Progenitor cell of endocrine pancreas (in vitro differentiated cells): Measurements from ENCODE around the gene RAD18. TPM values are rescaled to one million over a fixed set of nuclear protein-coding genes. Genes with fewer than 3 reads are reported as not detected.

Experiments used
- DNase-seq: peaks from one replicate; pipeline ENCODE4 v3.0.0; 2021; ENCODE audit warnings: low spot score; ENCODE audit not compliant: unreplicated experiment
- H3K27ac Mint-ChIP-seq: 2 replicates; pipeline ENCODE4 v1.8.0; 2021; ENCODE audit warnings: mild to moderate bottlenecking, moderate library complexity, mixed read lengths
- H3K27me3 Mint-ChIP-seq: 2 replicates; pipeline ENCODE4 v1.8.0; 2021; ENCODE audit warnings: mixed read lengths
- H3K36me3 Mint-ChIP-seq: 2 replicates; pipeline ENCODE4 v1.8.0; 2022; ENCODE audit warnings: mixed read lengths; ENCODE audit not compliant: insufficient read depth
- H3K4me1 Mint-ChIP-seq: 2 replicates; pipeline ENCODE4 v1.8.0; 2021; ENCODE audit warnings: low read depth, mixed read lengths
- H3K4me3 Mint-ChIP-seq: 2 replicates; pipeline ENCODE4 v1.8.0; 2021; ENCODE audit warnings: low read depth, mild to moderate bottlenecking, moderate library complexity, mixed read lengths
- H3K9me3 Mint-ChIP-seq: 2 replicates; pipeline ENCODE4 v1.8.0; 2021; ENCODE audit warnings: low read depth, mixed read lengths
- CTCF ChIP-seq: fragments of 200-600 bp; sonication (generic); IDR thresholded peaks from one replicate; pipeline ENCODE4 v1.5.0; 2021; ENCODE audit warnings: antibody characterized with exemption, mild to moderate bottlenecking; ENCODE audit not compliant: unreplicated experiment
- total RNA-seq: library from RNA; stranded (reverse); gene quantifications from 2 replicates; pipeline ENCODE4 v1.2.1, GENCODE V29; 2021

RAD18 gene
- total RNA-seq, 1 donor from 2014 or later: 14.4 TPM

DNA sequence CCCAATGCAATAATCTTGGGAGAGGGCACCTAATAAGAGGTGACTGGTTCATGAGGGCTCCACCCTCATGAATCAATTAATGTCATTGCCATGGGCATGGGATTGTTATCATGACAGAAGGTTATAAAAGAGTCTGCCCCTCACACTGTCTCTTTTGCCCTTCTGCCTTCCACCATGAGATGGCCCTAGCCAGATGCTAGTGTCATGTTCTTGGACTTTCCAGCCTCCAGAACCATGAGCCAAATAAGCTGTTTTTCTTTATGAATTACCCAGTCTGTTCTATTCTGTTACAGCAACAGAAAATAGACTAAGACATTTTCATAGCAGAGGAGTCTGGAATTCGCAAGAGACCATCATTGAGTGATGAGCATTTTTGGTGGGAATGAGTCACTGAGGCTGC, 16.0 kb upstream of the RAD18 start:
- Mint-ChIP-seq H3K27me3 (peaks cover 25% of the 10 kb centered on the region), H3K9me3 (no peaks in the 10 kb centered on the region), H3K4me1 (peaks cover 10% of the 10 kb centered on the region), H3K4me3 (no peak overlapping the region), H3K27ac (no peak overlapping the region), H3K36me3 (no peaks in the 10 kb centered on the region)
- no peak for DNase-seq
- TF ChIP-seq CTCF: no peak

DNA sequence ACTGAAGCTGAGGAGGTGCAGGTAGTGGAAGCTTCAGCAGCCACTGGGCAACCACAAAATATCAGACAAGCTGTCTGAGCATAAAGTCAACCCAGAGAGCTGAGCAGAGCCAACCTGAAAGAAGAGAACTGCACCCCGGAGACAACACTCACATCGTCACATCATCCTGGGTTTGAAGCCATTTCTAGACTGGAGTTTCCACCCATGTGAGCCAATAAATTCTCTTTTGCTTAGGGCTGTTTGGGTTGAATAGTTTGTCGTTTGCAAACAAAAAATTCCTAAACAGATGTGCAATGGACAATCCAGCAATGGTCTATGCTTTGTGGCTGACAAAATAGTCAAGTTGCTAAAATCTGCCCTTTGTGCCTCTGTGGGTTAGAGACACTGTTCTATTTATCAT, 15.3 kb upstream of the RAD18 start:
- H3K36me3 Mint-ChIP-seq: no peaks in the 10 kb centered on the region
- no peak overlapping the region for H3K4me3 Mint-ChIP-seq
- no peaks in the 10 kb centered on the region for H3K9me3 Mint-ChIP-seq
- no peak for DNase-seq
- TF ChIP-seq CTCF: no peak
- H3K27me3 Mint-ChIP-seq: peaks cover 25% of the 10 kb centered on the region
- peaks cover 7% of the 10 kb centered on the region for H3K4me1 Mint-ChIP-seq
- no peak overlapping the region for H3K27ac Mint-ChIP-seq

DNA sequence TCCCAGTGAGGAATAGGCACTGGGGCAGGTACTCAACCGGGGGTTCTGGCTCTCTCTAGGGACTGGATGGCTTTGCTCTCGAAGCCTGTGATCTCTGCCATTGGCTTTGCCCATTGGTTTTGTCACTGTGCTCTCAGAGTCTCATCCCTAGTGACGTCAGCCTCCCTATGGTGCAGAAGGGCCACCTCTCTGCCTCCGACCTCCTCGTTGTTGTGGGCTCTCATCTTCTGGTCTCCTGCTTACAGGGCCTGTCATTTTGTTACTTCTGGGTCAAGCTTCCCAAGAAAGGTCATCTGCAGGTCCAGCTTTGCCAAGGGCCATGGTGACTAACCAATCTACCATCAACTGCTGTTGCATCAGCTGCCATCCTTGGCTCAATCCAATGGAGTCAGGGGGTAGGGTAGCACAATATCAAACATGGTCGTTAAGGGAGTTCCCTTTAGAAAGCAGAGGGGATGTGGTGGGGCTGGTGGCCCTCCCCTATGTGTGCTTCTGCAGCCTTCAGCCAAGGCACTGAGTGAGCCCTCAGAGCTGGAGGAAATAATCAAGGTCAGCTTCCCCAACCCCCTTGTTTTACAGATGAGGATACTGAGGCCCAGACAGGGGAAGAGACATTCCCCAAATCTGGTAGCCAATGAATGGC, 13.4 kb upstream of the RAD18 start:
- Mint-ChIP-seq H3K27me3 (peaks cover 21% of the 10 kb centered on the region), H3K4me3 (no peak overlapping the region), H3K9me3 (no peaks in the 10 kb centered on the region), H3K27ac (no peak overlapping the region), H3K4me1 (no peaks in the 10 kb centered on the region), H3K36me3 (no peaks in the 10 kb centered on the region)
- TF ChIP-seq CTCF: no peak
- DNase-seq: no peak

DNA sequence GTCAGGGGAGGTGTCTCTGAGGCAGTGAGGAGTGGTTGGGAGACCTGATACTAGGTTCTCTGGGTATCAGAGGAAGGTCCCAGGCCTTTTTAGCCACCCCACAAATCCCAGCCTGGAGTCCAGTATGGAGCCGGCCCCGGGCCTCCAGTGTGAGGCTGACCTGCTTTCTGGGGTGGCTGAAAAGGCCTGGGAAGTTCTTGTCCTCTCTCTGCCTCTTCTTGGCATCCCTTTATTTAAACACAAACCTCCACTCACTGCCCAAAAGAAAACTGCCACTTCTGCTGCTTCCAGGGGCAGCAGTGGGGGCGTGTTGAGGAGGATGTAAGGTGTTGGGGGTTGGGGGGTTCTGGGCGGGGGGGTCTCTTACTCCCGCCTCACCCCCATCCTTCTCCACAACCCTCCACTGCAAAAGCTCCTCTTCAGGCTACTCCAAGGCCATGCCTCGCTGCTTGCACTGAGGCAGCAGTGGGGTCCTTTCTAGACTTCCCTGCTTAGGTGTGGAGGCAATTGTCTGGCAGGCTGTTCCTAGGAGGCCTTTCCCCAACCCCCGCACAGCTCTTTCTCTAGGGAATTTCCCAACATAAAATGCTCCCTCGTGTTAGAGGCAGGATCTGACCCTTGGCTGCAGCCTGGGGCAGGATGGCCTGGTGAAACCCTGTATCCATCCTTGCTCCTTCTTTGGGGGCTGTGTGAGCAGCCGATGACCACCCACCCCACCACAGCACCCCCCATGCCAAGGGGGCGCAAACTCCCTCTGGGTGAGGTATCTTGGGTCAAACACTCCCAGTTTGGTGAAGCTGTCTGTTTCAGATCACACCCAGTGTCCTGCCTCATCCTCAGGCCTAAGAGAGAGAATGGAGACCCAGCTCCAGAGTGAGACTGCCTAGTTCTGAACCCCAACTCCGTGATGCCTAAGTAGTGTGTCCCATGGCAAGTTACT, 12.1 kb upstream of the RAD18 start:
- Mint-ChIP-seq H3K36me3 (no peaks in the 10 kb centered on the region), H3K27me3 (peaks cover 25% of the 10 kb centered on the region), H3K4me3 (no peak overlapping the region), H3K9me3 (no peaks in the 10 kb centered on the region), H3K27ac (no peak overlapping the region), H3K4me1 (no peaks in the 10 kb centered on the region)
- no peak for DNase-seq
- no peak for TF ChIP-seq CTCF

- no peak overlapping the region for H3K27ac Mint-ChIP-seq
- no peaks in the 10 kb centered on the region for H3K9me3 Mint-ChIP-seq
- no peak overlapping the region for H3K4me3 Mint-ChIP-seq
- H3K27me3 Mint-ChIP-seq: peaks cover 21% of the 10 kb centered on the region
- no peak for DNase-seq
- no peak for TF ChIP-seq CTCF
- no peaks in the 10 kb centered on the region for H3K36me3 Mint-ChIP-seq
- no peaks in the 10 kb centered on the region for H3K4me1 Mint-ChIP-seq
These were observed 11.2 kb upstream of the RAD18 start for GRCh38 chr3:8974458-8974857.
